HEK293 (cell line): Measurements from ENCODE around the gene DMBT1.

Source experiments
- CTCF ChIA-PET: fragments of 350-600 bp; formaldehyde crosslinking; extraction: SDS; loops from one replicate; lab custom pipeline; 2021; ENCODE audit warnings: antibody characterized with exemption; lab: Yijun Ruan, JAX
- POLR2A ChIA-PET: fragments of 300-600 bp; formaldehyde crosslinking; extraction: SDS; loops from one replicate; lab custom pipeline; 2020; ENCODE audit warnings: antibody characterized with exemption, inconsistent platforms; lab: Yijun Ruan, JAX
- H3K27ac ChIP-seq: fragments of 200-500 bp; sonication (Bioruptor generic); 2 replicates; pipeline ENCODE4 v1.5.1; 2014; ENCODE audit warnings: low read depth, low read length, control low read depth, inconsistent platforms; ENCODE audit errors: extremely low read depth
- H3K36me3 ChIP-seq, 2 experiments: fragments of 200-500 bp in 1 of 2; sonication (Bioruptor generic) in 1 of 2; 1 replicate in 1 of 2; 2 replicates in 1 of 2; pipeline ENCODE4 v1.5.1; 2014 to 2017; ENCODE audit warnings: inconsistent platforms in 2 of 2, low read length in 2 of 2; ENCODE audit not compliant: control insufficient read depth in 2 of 2, insufficient read depth in 1 of 2
- H3K4me1 ChIP-seq: fragments of 200-500 bp; sonication (Bioruptor generic); 2 replicates; pipeline ENCODE4 v1.5.1; 2014; ENCODE audit warnings: mild to moderate bottlenecking, low read length, inconsistent platforms; ENCODE audit not compliant: control insufficient read depth, insufficient read depth
- H3K4me3 ChIP-seq: 2 replicates; pipeline ENCODE4 v1.5.1; 2011; ENCODE audit warnings: low read depth, mild to moderate bottlenecking, control low read depth, low read length, moderate library complexity
- H3K9me3 ChIP-seq: fragments of 200-500 bp; sonication (Bioruptor generic); 2 replicates; pipeline ENCODE4 v1.5.1; 2014; ENCODE audit warnings: low read depth, low read length, inconsistent platforms; ENCODE audit not compliant: control insufficient read depth, insufficient read depth
- FEZF1 ChIP-seq: fragments of 450-650 bp; formaldehyde crosslinking; IDR thresholded peaks from 2 replicates; pipeline ENCODE4 v1.5.1; 2016; ENCODE audit warnings: missing biosample characterization, missing genetic modification characterization
- GLIS1 ChIP-seq: fragments of 450-650 bp; formaldehyde crosslinking; IDR thresholded peaks from 2 replicates; pipeline ENCODE4 v1.5.1; 2016; ENCODE audit warnings: missing biosample characterization, missing genetic modification characterization
- GLIS2 ChIP-seq: fragments of 450-650 bp; formaldehyde crosslinking; IDR thresholded peaks from 2 replicates; pipeline ENCODE4 v1.5.1; 2016; ENCODE audit warnings: missing biosample characterization, missing genetic modification characterization
- PRDM6 ChIP-seq: fragments of 450-650 bp; formaldehyde crosslinking; IDR thresholded peaks from 2 replicates; pipeline ENCODE4 v1.5.1; 2017; ENCODE audit warnings: missing biosample characterization, missing genetic modification characterization
- RBAK ChIP-seq: fragments of 450-650 bp; formaldehyde crosslinking; IDR thresholded peaks from 2 replicates; pipeline ENCODE4 v1.5.1; 2016; ENCODE audit warnings: missing biosample characterization, missing genetic modification characterization
- TCF7L2 ChIP-seq: IDR thresholded peaks from 2 replicates; pipeline ENCODE4 v1.6.1; 2011; ENCODE audit warnings: low read depth, mild to moderate bottlenecking, inconsistent platforms, low read length, moderate library complexity, borderline replicate concordance
- ZBTB17 ChIP-seq: fragments of 450-650 bp; formaldehyde crosslinking; IDR thresholded peaks from 2 replicates; pipeline ENCODE4 v1.5.1; 2016; ENCODE audit warnings: missing biosample characterization, missing genetic modification characterization
- ZBTB21 ChIP-seq: fragments of 450-650 bp; formaldehyde crosslinking; IDR thresholded peaks from 2 replicates; pipeline ENCODE4 v1.5.1; 2017; ENCODE audit warnings: missing biosample characterization, missing genetic modification characterization
- ZNF112 ChIP-seq: fragments of 450-650 bp; formaldehyde crosslinking; IDR thresholded peaks from 2 replicates; pipeline ENCODE4 v1.5.0; 2017; ENCODE audit warnings: missing biosample characterization, missing genetic modification characterization
- ZNF133 ChIP-seq: fragments of 450-650 bp; formaldehyde crosslinking; IDR thresholded peaks from 2 replicates; pipeline ENCODE4 v1.5.1; 2016; ENCODE audit warnings: missing biosample characterization, missing genetic modification characterization
- ZNF2 ChIP-seq: fragments of 450-650 bp; formaldehyde crosslinking; IDR thresholded peaks from 2 replicates; pipeline ENCODE4 v1.5.1; 2016; ENCODE audit warnings: missing biosample characterization, missing genetic modification characterization
- ZNF24 ChIP-seq: fragments of 450-650 bp; formaldehyde crosslinking; IDR thresholded peaks from 2 replicates; pipeline ENCODE4 v1.5.1; 2016; ENCODE audit warnings: missing biosample characterization, missing genetic modification characterization
- ZNF366 ChIP-seq: fragments of 450-650 bp; formaldehyde crosslinking; conservative IDR thresholded peaks from 2 replicates; pipeline ENCODE4 v1.5.1; 2016; ENCODE audit warnings: missing biosample characterization, missing genetic modification characterization
- ZNF449 ChIP-seq: fragments of 450-650 bp; formaldehyde crosslinking; IDR thresholded peaks from 2 replicates; pipeline ENCODE4 v1.5.1; 2017; ENCODE audit warnings: missing biosample characterization, mild to moderate bottlenecking, missing genetic modification characterization, moderate library complexity
- ZNF473 ChIP-seq: fragments of 450-650 bp; formaldehyde crosslinking; IDR thresholded peaks from 2 replicates; pipeline ENCODE4 v1.5.1; 2017; ENCODE audit warnings: missing biosample characterization, missing genetic modification characterization
- ZNF501 ChIP-seq: fragments of 450-650 bp; formaldehyde crosslinking; IDR thresholded peaks from 2 replicates; pipeline ENCODE4 v1.5.1; 2016; ENCODE audit warnings: missing biosample characterization, missing genetic modification characterization
- ZNF521 ChIP-seq: fragments of 450-650 bp; formaldehyde crosslinking; IDR thresholded peaks from 2 replicates; pipeline ENCODE4 v1.5.1; 2017; ENCODE audit warnings: missing biosample characterization, mild to moderate bottlenecking, missing genetic modification characterization
- ZNF560 ChIP-seq: fragments of 450-650 bp; formaldehyde crosslinking; IDR thresholded peaks from 2 replicates; pipeline ENCODE4 v1.5.1; 2017; ENCODE audit warnings: missing biosample characterization, missing genetic modification characterization, borderline replicate concordance
- ZNF596 ChIP-seq: fragments of 450-650 bp; IDR thresholded peaks from 2 replicates; pipeline ENCODE4 v1.5.0; 2018; ENCODE audit warnings: missing biosample characterization, mild to moderate bottlenecking, missing genetic modification characterization, moderate library complexity
- ZNF623 ChIP-seq: fragments of 450-650 bp; formaldehyde crosslinking; IDR thresholded peaks from 2 replicates; pipeline ENCODE4 v1.5.1; 2016; ENCODE audit warnings: missing biosample characterization, missing genetic modification characterization
- ZNF654 ChIP-seq: fragments of 450-650 bp; formaldehyde crosslinking; IDR thresholded peaks from 2 replicates; pipeline ENCODE4 v1.5.1; 2016; ENCODE audit warnings: low read depth, missing biosample characterization, missing genetic modification characterization
- ZNF660 ChIP-seq: fragments of 450-650 bp; IDR thresholded peaks from 2 replicates; pipeline ENCODE4 v1.5.1; 2018; ENCODE audit warnings: missing biosample characterization, mild to moderate bottlenecking, missing genetic modification characterization
- ZNF76 ChIP-seq: fragments of 450-650 bp; formaldehyde crosslinking; IDR thresholded peaks from 2 replicates; pipeline ENCODE4; 2016; ENCODE audit warnings: low read depth, missing biosample characterization, missing genetic modification characterization, borderline replicate concordance
- TF ChIP-seq, protein P1 (sequence below): fragments of 450-650 bp; formaldehyde crosslinking; IDR thresholded peaks from 2 replicates; pipeline ENCODE4 v1.5.1; 2016; ENCODE audit warnings: missing biosample characterization, missing genetic modification characterization
- TF ChIP-seq, protein P2 (sequence below): fragments of 450-650 bp; formaldehyde crosslinking; IDR thresholded peaks from 2 replicates; pipeline ENCODE4 v1.5.1; 2016; ENCODE audit warnings: missing biosample characterization, missing genetic modification characterization
- TF ChIP-seq, protein P3 (sequence below): fragments of 450-650 bp; formaldehyde crosslinking; IDR thresholded peaks from 2 replicates; pipeline ENCODE4 v1.5.1; 2016; ENCODE audit warnings: missing biosample characterization, missing genetic modification characterization, low read depth

DMBT1 gene

GRCh38 chr10:122564980-122565379 is 4.4 kb downstream of the DMBT1 start:
- Histone ChIP-seq H3K4me1 (no peaks in the 10 kb centered on the region), H3K27ac (no peak overlapping the region), H3K36me3 (no peaks in the 10 kb centered on the region), H3K9me3 (no peaks in the 10 kb centered on the region), H3K4me3 (no peak overlapping the region)
- TF ChIP-seq ZNF660 (tag by site-specific recombination) (no peak), GLIS1 (tag by site-specific recombination) (no peak), ZNF112 (tag by site-specific recombination) (no peak), ZNF24 (tag by site-specific recombination) (no peak), ZNF623 (tag by site-specific recombination) (no peak), ZNF366 (no peak), ZNF501 (tag by site-specific recombination) (no peak), ZNF473 (tag by site-specific recombination) (no peak), RBAK (no peak), ZNF596 (tag by site-specific recombination) (no peak), FEZF1 (tag by site-specific recombination) (no peak), ZNF521 (no peak), ZNF449 (tag by site-specific recombination) (no peak), ZNF560 (no peak), PRDM6 (tag by site-specific recombination) (no peak), ZBTB21 (no peak)
- TF ChIP-seq, protein P1, sequence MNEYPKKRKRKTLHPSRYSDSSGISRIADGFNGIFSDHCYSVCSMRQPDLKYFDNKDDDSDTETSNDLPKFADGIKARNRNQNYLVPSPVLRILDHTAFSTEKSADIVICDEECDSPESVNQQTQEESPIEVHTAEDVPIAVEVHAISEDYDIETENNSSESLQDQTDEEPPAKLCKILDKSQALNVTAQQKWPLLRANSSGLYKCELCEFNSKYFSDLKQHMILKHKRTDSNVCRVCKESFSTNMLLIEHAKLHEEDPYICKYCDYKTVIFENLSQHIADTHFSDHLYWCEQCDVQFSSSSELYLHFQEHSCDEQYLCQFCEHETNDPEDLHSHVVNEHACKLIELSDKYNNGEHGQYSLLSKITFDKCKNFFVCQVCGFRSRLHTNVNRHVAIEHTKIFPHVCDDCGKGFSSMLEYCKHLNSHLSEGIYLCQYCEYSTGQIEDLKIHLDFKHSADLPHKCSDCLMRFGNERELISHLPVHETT (tag by site-specific recombination) = no peak
- TF ChIP-seq, protein P2, sequence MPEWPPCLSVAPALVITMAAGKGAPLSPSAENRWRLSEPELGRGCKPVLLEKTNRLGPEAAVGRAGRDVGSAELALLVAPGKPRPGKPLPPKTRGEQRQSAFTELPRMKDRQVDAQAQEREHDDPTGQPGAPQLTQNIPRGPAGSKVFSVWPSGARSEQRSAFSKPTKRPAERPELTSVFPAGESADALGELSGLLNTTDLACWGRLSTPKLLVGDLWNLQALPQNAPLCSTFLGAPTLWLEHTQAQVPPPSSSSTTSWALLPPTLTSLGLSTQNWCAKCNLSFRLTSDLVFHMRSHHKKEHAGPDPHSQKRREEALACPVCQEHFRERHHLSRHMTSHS (tag by site-specific recombination) = no peak
- ChIA-PET CTCF (interaction anchor here (0.6 to 2.4 kb wide), 68 partner anchors 9 to 666 kb away, joined by 3 to 31 read pairs (median 5); partner anchors contain the start of genes C10orf120 and PLEKHA1), POLR2A (interaction anchor here (1.0 kb wide), 1 partner anchor 266 kb away, joined by 4 read pairs; no protein-coding TSS in a partner anchor)

- POLR2A ChIA-PET = interaction anchor here (1.0 kb wide), 1 partner anchor 267 kb away, joined by 4 read pairs; no protein-coding TSS in a partner anchor
- H3K4me3 ChIP-seq = no peak overlapping the region
- TF ChIP-seq, protein P3, sequence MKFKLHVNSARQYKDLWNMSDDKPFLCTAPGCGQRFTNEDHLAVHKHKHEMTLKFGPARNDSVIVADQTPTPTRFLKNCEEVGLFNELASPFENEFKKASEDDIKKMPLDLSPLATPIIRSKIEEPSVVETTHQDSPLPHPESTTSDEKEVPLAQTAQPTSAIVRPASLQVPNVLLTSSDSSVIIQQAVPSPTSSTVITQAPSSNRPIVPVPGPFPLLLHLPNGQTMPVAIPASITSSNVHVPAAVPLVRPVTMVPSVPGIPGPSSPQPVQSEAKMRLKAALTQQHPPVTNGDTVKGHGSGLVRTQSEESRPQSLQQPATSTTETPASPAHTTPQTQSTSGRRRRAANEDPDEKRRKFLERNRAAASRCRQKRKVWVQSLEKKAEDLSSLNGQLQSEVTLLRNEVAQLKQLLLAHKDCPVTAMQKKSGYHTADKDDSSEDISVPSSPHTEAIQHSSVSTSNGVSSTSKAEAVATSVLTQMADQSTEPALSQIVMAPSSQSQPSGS (tag by site-specific recombination) = no peak
- TF ChIP-seq ZNF654 (tag by site-specific recombination) (peak; percentile 83), ZNF2 (tag by site-specific recombination) (peak; percentile 86), TCF7L2 (no peak), GLIS2 (tag by site-specific recombination) (no peak), ZNF133 (tag by site-specific recombination) (no peak), ZNF76 (tag by site-specific recombination) (no peak), ZNF660 (tag by site-specific recombination) (peak; percentile 57; the same call in 1 of the 2 replicates), ZBTB17 (tag by site-specific recombination) (peak; percentile 48)
- TF ChIP-seq, all 188 proteins: peak for 4
- Histone ChIP-seq H3K4me1 (no peaks in the 10 kb centered on the region), H3K9me3 (no peaks in the 10 kb centered on the region), H3K36me3 (no peaks in the 10 kb centered on the region), H3K27ac (no peak overlapping the region)
- CTCF ChIA-PET = interaction anchor here (0.5 to 2.4 kb wide), 74 partner anchors 10 to 667 kb away, joined by 3 to 31 read pairs (median 4); partner anchors contain the start of genes C10orf120 and PLEKHA1
Measured at GRCh38 chr10:122565766-122566206, 5.2 kb downstream of the DMBT1 start.
